Measurements from ENCODE around the gene RAB11FIP4.
"Not testable (repeated sequence)": the region's sequence is repeated elsewhere in the genome, so short reads cannot be mapped to it uniquely, and the experiment has no call there.

The RAB11FIP4 gene

DNA sequence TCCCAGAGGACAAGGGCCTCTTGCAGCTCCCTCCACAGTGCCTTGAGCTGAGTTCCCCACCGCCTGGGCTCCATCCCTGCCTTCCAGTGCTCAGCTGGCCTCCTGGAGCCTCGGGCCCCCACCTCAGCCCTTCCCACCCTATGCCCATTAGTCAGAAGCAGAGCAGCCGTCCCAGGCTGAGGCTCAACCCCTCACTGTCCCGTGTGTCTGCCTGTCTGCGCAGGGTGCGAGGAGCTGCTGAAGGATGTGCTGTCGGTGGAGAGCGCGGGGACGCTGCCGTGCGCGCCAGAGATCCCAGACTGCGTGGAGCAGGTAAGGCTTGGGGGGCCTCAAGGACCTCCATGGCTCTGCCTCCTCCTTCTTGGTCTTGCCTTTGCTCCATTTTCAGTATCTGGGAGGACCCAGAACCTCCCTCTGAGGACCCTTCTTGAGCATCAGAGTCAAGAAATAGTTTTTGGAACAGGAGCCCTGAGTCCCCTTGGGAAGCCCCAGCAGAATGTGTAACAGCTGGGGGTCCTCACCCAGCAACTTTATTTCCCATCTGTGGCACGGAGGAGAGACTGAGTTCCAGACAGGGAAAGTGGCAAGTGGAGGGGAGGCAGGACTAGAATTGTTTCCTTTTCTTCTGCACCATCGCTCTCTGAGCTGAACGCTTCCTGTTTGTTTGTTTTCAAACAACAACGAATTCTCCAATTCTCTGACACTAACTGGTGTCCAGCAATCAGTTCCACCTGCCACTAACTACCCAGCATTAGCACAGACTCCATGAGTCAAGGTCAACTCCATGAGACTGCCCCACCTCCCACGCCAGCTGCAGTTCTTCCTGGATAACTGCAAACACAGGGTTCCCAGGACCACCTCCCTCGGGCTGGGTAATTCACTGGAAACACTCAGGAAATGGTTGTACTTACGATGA is 42.6 kb downstream of the RAB11FIP4 start:
- DNase-seq (ENCODE audit: low read depth) = no peak

DNA sequence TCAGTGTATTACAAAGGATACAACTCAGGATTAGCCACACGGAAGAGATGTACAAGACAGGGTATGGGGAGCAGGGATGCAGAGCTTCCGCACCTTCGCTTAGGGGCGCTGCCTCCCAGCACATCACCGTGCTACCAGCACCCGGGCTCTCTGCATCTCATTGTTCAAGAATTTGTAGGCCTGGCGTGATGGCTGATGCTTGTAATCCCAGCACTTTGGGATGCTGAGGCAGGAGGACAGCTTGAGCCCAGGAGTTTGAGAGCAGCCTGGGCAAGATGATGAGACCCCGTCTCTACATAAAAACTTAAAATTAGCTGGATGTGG is 43.2 kb downstream of the RAB11FIP4 start:
- no peak for DNase-seq (ENCODE audit: low read depth)

- no peak for DNase-seq (ENCODE audit: low read depth)
Observed at GRCh38 chr17:31435581-31435980, 44.1 kb downstream of the RAB11FIP4 start.

DNA sequence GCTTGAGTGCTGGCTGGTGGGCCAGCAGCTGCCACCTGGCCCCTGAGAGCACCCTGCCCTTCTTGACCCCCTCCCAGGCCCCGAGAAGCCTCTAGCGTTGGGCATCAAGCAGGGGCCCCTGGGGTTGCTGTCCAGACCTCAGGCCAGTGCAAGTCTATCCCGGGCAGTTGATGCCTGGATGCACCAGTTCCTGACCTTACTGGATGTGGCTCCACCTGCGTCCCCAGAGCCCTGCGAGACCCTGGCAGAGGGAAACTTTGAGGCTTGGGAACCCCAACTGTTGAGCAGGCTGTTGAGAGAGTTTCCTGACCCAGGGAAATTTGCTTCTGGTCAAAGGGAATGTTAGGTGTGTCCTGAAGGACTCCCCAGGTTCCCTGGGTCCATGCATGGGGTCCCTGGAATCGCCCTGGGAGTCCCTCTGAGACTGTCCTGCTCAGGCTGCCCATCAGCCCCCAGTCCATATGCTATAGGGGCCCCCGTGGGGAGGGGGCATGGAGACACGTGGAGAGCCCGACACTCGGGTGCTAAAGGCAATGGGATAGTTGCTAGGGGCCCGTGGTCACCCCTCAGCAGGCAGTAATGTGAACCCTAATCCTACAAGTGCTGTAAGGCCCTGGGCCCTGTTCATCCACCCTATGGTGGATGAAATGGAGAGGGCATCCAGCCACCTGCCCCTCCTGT is 46.4 kb downstream of the RAB11FIP4 start:
- no peak for DNase-seq (ENCODE audit: low read depth)

- no peak for DNase-seq (ENCODE audit: low read depth)
Observed at GRCh38 chr17:31439716-31440115, 48.2 kb downstream of the RAB11FIP4 start.

DNA sequence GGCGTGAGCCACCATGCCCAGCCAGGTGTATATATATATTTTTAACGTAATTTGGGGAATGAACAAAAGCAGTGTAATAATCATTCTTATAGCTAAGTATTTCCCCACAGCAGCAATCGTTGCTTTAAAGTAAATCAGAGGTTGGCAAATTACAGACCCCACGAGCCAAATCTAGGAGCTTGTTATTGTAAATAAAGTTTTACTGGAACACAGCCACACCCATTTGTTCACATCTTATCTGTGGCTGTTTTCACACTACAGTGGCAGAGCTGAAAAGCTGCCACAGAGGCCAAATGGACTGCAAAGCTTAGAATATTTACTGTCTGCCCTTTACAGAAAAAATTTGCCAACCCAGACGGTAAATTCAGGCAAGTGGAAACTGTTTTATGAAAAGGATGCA is 50.8 kb downstream of the RAB11FIP4 start:
- DNase-seq (ENCODE audit: low read depth) = no peak

- not testable (repeated sequence) for DNase-seq (ENCODE audit: low read depth)
Observed at GRCh38 chr17:31442856-31443255, 51.4 kb downstream of the RAB11FIP4 start.

GRCh38 chr17:31443386-31443785 is 51.9 kb downstream of the RAB11FIP4 start:
- no peak for DNase-seq (ENCODE audit: low read depth)

DNA sequence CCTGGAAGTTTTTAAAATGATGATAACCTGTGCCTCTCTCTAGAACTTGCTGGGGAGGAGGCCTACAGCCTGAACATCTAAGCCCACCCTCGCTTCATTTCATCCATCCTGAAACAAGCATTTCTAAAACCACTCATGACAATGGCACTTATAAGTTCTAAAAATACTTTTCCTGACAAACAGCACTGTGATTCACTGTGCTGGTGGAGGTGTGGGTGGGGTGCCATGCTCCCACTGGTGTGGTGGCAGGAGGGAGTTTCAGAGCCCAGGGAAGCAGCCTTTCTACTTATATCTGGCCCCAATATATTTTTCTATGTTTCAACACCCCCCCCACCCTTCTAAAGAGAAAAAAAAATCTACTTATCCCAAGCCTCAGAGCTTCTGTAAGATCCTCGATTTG is 52.6 kb downstream of the RAB11FIP4 start:
- no peak for DNase-seq (ENCODE audit: low read depth)

DNA sequence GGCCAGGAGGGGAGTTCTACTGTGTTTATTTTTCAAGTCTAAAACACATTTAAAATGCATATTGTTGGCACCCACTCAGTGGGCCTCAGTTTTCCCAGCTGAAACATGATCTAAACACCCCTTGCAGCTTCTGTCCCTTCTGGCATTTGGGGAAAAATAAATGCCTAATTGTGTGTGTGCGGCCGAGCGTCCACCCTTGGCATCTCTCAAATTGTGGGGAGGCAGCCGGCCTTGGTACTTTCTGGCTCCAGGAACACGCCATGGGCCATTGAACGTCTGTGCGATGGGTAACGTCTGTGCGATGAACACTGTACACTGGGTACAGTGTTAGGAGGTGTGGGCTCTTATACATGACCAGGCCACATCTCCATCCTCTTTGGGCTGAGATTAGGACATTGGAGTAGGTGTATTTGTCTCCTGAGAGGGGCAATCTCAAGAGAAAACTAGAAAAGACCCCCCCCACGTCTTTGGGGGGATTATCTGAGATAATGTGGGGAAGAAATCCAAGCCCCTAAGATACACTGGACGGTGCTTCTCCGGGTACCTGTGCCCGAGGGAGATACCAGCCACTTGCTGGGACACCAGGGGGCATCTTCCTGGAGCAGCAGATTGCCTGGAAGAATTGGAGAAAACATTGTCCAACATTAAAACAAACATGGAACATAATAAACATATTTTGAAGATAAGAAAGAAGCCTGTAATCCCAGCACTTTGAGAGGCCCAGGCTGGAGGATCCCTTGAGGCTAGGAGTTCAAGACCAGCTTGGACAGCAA is 54.9 kb downstream of the RAB11FIP4 start:
- no peak for DNase-seq (ENCODE audit: low read depth)

- no peak for DNase-seq (ENCODE audit: low read depth)
Observed at GRCh38 chr17:31448467-31449077, 57.1 kb downstream of the RAB11FIP4 start.

DNA sequence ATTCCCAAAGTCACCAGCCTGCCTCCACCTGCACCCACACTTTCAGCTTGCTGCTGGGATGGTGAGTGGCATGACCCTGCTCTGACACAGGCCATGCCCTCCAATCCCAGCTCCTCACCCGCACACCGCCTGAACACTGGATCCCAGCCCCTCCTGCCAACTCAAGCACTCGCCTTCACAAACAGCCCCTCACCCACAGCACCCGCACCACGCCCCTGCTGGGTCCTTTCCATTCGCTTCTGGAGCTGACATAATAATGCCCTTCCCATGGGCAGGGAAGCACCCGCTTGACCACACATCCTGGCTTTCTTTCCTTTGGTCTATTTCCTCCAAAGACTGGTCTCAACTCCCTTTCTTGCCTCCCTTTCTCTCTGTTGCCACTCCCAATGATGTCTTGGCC is 57.6 kb downstream of the RAB11FIP4 start:
- no peak for DNase-seq (ENCODE audit: low read depth)

- no peak for DNase-seq (ENCODE audit: low read depth)
Observed at GRCh38 chr17:31449746-31450145, 58.3 kb downstream of the RAB11FIP4 start.

GRCh38 chr17:31452101-31452500 is 60.6 kb downstream of the RAB11FIP4 start:
- no peak for DNase-seq (ENCODE audit: low read depth)

DNA sequence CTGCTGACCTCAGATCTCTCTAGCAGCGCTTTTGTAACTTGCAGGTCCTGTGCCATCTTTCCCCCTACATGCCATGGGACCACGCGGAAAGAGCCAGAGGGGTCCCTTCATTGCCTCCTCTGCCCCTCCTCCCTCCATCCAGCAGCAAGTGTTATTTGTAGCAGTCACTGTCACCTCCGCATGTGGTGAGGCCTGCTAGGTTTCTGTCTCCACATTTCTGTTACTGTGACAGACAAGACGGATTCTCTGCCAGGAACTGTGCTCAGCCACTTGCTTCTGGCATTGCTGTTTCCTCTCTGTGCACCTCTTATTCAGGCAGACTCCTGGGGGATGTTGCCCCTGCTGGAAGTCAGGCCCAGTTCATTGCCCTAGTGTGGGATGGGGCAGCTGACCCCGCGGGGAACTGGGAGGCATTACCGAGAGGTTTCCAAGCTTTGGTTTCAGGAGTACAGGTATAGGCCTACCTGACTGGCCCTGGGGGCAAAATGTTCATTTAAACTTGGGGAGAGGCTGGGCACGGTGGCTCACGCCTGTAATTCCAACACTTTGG is 61.2 kb downstream of the RAB11FIP4 start:
- no peak for DNase-seq (ENCODE audit: low read depth)

DNA sequence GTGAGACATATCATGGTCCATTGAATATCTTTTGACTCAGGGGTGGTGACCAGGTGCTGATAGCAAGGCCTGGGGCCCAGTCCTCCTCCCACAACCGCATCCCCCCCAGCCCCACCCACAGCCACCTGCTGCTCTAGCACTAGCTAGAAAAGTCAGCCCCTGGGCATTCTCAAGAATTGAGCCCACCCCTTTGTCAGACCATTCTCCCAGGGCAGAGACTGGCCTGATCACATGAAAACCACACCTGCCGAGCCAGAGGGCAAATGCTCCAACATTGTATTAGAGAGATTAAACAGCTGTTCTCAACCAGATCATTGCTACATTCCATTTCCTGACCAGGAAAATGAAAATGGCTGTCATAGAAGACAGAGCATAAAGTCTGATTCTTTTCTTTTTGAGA is 62.4 kb downstream of the RAB11FIP4 start:
- no peak for DNase-seq (ENCODE audit: low read depth)

- no peak for DNase-seq (ENCODE audit: low read depth)
Observed at GRCh38 chr17:31456814-31457213, 65.3 kb downstream of the RAB11FIP4 start.

GRCh38 chr17:31457391-31458234 is 66.1 kb downstream of the RAB11FIP4 start:
- DNase-seq (ENCODE audit: low read depth) = no peak

DNA sequence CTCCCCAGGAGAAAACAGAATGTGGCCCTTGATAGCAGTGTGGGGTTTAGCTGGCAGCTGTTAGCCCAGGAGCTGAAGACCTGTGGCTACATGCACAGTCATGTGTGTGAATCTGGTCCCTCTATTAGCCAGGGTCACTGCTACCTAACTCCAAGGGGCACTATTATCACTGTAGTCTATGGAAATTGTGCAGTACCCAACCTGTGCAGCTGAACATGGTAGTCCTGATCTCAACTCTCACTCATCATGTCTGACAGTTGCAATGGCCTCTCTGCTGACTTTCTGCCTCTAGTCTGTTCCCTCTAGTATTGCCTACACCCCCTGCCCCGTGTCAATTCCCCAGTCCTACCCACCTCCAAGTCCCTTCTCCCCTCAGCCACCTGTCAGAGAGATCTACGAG is 67.4 kb downstream of the RAB11FIP4 start:
- no peak for DNase-seq (ENCODE audit: low read depth)

- DNase-seq (ENCODE audit: low read depth) = no peak
Observed at GRCh38 chr17:31459716-31460115, 68.2 kb downstream of the RAB11FIP4 start.

DNA sequence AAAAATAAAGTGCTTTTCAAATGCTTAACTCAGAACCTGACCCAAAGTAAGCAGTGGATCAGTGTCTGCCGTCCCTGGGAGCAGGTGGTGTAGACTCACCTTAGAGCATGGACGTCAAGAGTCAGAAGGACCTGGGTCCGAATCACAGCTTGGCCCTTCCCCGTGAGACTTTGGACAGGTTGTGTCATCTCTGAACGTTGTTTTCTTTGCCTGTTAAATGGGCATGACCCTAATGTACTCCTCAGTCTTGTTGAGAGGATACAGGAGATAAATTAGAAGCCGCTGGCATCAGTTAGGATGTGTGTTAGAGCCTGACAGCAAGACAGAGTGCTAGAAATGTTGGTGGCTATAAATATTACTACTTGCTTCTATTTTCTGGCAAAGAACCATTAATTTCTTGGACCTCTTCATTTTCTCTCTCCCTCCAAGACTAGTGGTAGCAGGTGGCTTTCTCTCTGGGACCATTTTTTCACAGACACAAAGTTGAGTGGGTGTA is 68.8 kb downstream of the RAB11FIP4 start:
- no peak for DNase-seq (ENCODE audit: low read depth)
